Measurements from ENCODE around the gene MLF1.

MLF1 gene

GRCh38 chr3:158652463-158652862 is 81.5 kb downstream of the MLF1 start:
- Histone ChIP-seq H3F3A (ENCODE audit: low read depth) (no peaks in the 10 kb centered on the region), H3K9me2 (replicated peaks; ENCODE audit: low read depth, low read length) (no peaks in the 10 kb centered on the region), H3K4me2 (ENCODE audit: low read depth, low read length, poor library complexity, severe bottlenecking) (no peak overlapping the region), H3K9ac (ENCODE audit: low read depth, low read length, poor library complexity, severe bottlenecking) (no peak overlapping the region), H3K9me3 (ENCODE audit: insufficient read depth, low read depth, low read length) (no peaks in the 10 kb centered on the region), H3K36me3 (ENCODE audit: insufficient read depth, low read length) (peaks cover 58% of the 10 kb centered on the region; the same call in 1 of the 2 replicates), H3K4me1 (ENCODE audit: insufficient read depth, low read length, poor library complexity, severe bottlenecking) (peaks cover 13% of the 10 kb centered on the region), H3K27me3 (ENCODE audit: insufficient read depth, low read length, poor library complexity, severe bottlenecking) (no peaks in the 10 kb centered on the region), H3K79me2 (ENCODE audit: insufficient read depth, low read length) (peaks cover 16% of the 10 kb centered on the region), H2AFZ (ENCODE audit: low read length) (no peak overlapping the region), H3K4me3 (ENCODE audit: low read length, poor library complexity, severe bottlenecking) (no peak overlapping the region), H4K20me1 (ENCODE audit: insufficient read depth, low read length, poor library complexity, severe bottlenecking) (no peaks in the 10 kb centered on the region)
- TF ChIP-seq CTCF (conservative IDR thresholded peaks at IDR 0.05; ENCODE audit: low read length) (no peak), EZH2phosphoT487 (IDR thresholded peaks at IDR 0.05; ENCODE audit: borderline replicate concordance) (no peak)
